Pancreas (tissue), 10 donors: ENCODE results near the gene USH1G. TPM values are rescaled to one million over a fixed set of nuclear protein-coding genes. Genes with fewer than 3 reads are reported as not detected.
"Not testable (repeated sequence)": the region's sequence is repeated elsewhere in the genome, so short reads cannot be mapped to it uniquely, and the experiment has no call there.

Experiments
- ATAC-seq, 4 donors: fragments of 200-7000 bp; cut with Tn5 transposase; one replicate each; pipeline versions ENCODE4 v1.8.0 to v1.9.1; 2020; ENCODE audit warnings: mild to moderate bottlenecking in 4 of 4, moderate library complexity in 4 of 4
- DNase-seq, 6 donors: peaks; one replicate each; pipeline ENCODE4 v3.0.0-alpha.2; 2020
- FAIRE-seq: peaks from 2 replicates; lab custom pipeline; 2012; peaks lifted over from hg19 to GRCh38; lab: Jason Lieb, UNC
- H3K27ac ChIP-seq, 4 donors: fragments of 200-600 bp; sonication (generic); 1 replicate in 3 of 4; 2 replicates in 1 of 4; pipeline versions ENCODE4 v1.5.0 to v1.8.0; 2020
- H3K27me3 ChIP-seq, 4 donors: fragments of 200-600 bp; one replicate each; pipeline ENCODE4 v1.8.0; 2021
- H3K36me3 ChIP-seq, 3 donors: fragments of 200-600 bp; sonication (generic) in 1 of 3; one replicate each; pipeline versions ENCODE4 v1.5.0 to v1.8.0; 2020 to 2021
- H3K4me1 ChIP-seq, 3 donors: fragments of 200-600 bp; one replicate each; pipeline ENCODE4 v1.8.0; 2021
- H3K4me3 ChIP-seq, 4 donors: fragments of 200-600 bp; sonication (generic) in 2 of 4; one replicate each; pipeline versions ENCODE4 v1.5.0 to v1.8.0; 2020 to 2021
- H3K9me3 ChIP-seq, 4 donors: fragments of 200-600 bp; one replicate each; pipeline ENCODE4 v1.8.0; 2021
- WGBS, 2 donors: extraction: QIAGEN DNeasy Blood & Tissue Kit; methylation state at CpG; one replicate each; pipeline ENCODE4 v1.1.7; 2013; 5-methylcytosine and 5-hydroxymethylcytosine counted together
- intact Hi-C, 3 donors: fragments of 100-400 bp; cut with DNase I; formaldehyde crosslinking; loops; one replicate each; pipeline versions ENCODE4 v1.11.1 to v1.14.2; 2022
- polyA plus RNA-seq, 2 donors: library from polyadenylated mRNA; stranded (reverse); fragments of 200-250 nt; gene quantifications; one replicate each; pipeline ENCODE4 v1.2.3, GENCODE V29; 2013
- total RNA-seq, 6 donors: library from RNA; stranded (reverse); fragmentation: NEBNext Ultra II Directional in 4 of 6; extraction: Animal tissue kit (Norgen Biotek cat#: 25700) in 4 of 6; gene quantifications; one replicate each; pipeline versions ENCODE4 v1.2.1 to v1.2.4, GENCODE V29; 2021 to 2023
- TF ChIP-seq, protein P1 (sequence below), 4 donors: fragments of 200-600 bp; sonication (generic) in 3 of 4; IDR thresholded peaks; one replicate each; pipeline versions ENCODE4 v1.5.0 to v1.8.0; 2021; ENCODE audit warnings: antibody characterized with exemption in 4 of 4
- donor health status: healthy with polysubstance abuse.
- donor health status: DM: no; HTN: no; CAD: no; lungs with moderate emphysema.
- donor health status: DM: no; HTN: no; CAD: no.
- donor health status: control.
- donor health status: control.
- donor health status: Bipolar disorder and iron deficiency.
- donor health status: DM: yes; HTN: yes; CAD: no.
- donor health status: DM: no; HTN: no; CAD: no.
- donor health status: DM: no; HTN: no; CAD: no.
- donor health status: DM: yes; HTN: yes; CAD: no.

The USH1G gene
- total and polyA plus RNA-seq, 8 donors = 0.03 to 0.17 (median 0.09) TPM; not detected in 1

DNA sequence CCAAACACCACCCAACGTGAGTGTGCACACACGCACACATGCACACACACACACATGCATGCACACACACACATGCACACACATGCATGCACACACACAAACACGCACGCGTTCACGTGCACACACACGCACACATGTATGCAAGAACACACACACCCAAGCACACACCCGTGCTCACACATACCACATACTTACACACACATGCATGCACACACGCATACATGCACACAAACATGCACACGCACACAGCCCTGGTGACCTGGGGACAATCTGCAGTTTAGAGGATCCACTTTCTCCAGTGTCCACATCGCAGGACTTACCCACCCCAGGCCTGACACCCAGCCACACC lies 6.2 kb downstream of the USH1G start:
- Histone ChIP-seq H3K4me1 (no peaks in the 10 kb centered on the region), H3K9me3 (no peaks in the 10 kb centered on the region), H3K27me3 (no peaks in the 10 kb centered on the region), H3K27ac (no peak overlapping the region), H3K4me3 (no peak overlapping the region), H3K36me3 (no peaks in the 10 kb centered on the region)
- WGBS, 2 donors = 77 to 86% methylated on average over 11 of the region's 11 CpGs
- TF ChIP-seq, protein P1, sequence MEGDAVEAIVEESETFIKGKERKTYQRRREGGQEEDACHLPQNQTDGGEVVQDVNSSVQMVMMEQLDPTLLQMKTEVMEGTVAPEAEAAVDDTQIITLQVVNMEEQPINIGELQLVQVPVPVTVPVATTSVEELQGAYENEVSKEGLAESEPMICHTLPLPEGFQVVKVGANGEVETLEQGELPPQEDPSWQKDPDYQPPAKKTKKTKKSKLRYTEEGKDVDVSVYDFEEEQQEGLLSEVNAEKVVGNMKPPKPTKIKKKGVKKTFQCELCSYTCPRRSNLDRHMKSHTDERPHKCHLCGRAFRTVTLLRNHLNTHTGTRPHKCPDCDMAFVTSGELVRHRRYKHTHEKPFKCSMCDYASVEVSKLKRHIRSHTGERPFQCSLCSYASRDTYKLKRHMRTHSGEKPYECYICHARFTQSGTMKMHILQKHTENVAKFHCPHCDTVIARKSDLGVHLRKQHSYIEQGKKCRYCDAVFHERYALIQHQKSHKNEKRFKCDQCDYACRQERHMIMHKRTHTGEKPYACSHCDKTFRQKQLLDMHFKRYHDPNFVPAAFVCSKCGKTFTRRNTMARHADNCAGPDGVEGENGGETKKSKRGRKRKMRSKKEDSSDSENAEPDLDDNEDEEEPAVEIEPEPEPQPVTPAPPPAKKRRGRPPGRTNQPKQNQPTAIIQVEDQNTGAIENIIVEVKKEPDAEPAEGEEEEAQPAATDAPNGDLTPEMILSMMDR (IDR thresholded peaks at IDR 0.05) = no peak
- FAIRE-seq (no peak), ATAC-seq (no peak), DNase-seq (no peak)
- intact Hi-C loops = no loop called here

DNA sequence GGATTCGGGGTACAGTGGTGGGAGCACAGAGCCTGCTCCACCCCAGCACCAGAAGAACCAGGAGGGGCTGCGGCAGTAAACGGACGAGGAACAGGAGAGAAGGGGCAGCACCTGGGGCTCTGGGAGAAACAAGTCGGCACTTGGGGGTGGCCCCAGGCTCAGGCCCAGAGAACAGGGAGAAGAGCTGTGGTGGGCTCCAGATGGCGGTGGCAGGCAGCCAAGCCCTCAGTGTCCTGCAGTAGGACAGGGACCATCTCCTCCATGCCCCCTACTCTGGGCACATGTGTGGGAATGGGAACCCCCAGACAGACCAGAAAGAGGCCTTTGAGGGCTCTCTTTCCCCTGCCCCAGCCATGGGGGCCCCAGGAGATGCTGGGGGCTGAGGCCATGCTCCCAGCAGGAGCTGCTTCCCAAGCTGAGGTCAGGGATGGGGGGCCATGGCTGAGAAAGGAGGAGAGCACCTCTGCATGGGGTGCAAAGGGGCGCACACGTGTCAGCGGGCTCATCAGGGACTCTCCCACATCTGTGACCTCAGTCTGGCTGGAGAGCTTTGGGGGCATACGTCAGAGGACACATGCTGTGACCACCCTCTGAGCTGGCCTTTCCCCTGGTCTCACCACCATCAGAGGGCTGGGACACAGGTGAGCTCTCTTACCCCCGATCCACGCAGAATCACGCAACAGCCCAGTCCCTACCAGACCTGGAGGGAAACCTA lies 6.8 kb downstream of the USH1G start:
- 74 to 78% methylated on average over 13 of the region's 13 CpGs for WGBS, 2 donors
- FAIRE-seq (no peak), ATAC-seq (no peak), DNase-seq (no peak)
- TF ChIP-seq, protein P1 (IDR thresholded peaks at IDR 0.05) = no peak
- no peaks in the 10 kb centered on the region for H3K27me3 ChIP-seq
- H3K36me3 ChIP-seq = no peaks in the 10 kb centered on the region
- no peaks in the 10 kb centered on the region for H3K9me3 ChIP-seq
- no peaks in the 10 kb centered on the region for H3K4me1 ChIP-seq
- no peak overlapping the region for H3K4me3 ChIP-seq
- intact Hi-C loops = no loop called here
- H3K27ac ChIP-seq = no peak overlapping the region

DNA sequence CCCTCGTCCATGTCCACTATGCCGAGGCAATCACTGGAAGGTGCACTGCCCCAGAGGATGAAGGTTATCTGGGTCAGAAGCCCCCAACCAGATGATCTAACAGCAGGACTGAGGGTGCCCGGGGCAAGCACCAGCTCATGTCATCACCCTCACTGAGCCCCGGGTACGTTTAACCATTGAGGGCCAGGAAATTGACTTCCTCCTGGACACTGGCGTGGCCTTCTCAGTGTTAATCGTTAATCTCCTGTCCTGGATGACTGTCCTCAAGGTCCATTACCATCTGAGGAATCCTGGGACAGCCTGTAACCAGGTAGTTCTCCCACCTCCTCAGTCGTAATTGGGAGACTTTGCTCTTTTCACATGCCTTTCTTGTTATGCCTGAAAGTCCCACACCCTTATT lies 11.6 kb downstream of the USH1G start:
- intact Hi-C loops, H3K4me3 ChIP-seq, H3K4me1 ChIP-seq, ATAC-seq, H3K27ac ChIP-seq, H3K36me3 ChIP-seq, H3K27me3 ChIP-seq, H3K9me3 ChIP-seq, FAIRE-seq, DNase-seq: not testable (repeated sequence)
- 55 to 61% methylated on average over 8 of the region's 8 CpGs for WGBS, 2 donors

GRCh38 chr17:74909097-74909496 lies 14.0 kb downstream of the USH1G start:
- H3K4me3 ChIP-seq, ATAC-seq, H3K9me3 ChIP-seq, H3K27ac ChIP-seq, H3K36me3 ChIP-seq, intact Hi-C loops, FAIRE-seq, H3K4me1 ChIP-seq, H3K27me3 ChIP-seq, DNase-seq: not testable (repeated sequence)
- 61 to 65% methylated on average over 4 of the region's 4 CpGs for WGBS, 2 donors

GRCh38 chr17:74907012-74907411 lies 16.0 kb downstream of the USH1G start:
- Histone ChIP-seq H3K27ac (no peak overlapping the region), H3K27me3 (no peaks in the 10 kb centered on the region), H3K4me1 (no peaks in the 10 kb centered on the region), H3K9me3 (no peaks in the 10 kb centered on the region), H3K4me3 (no peak overlapping the region), H3K36me3 (no peaks in the 10 kb centered on the region)
- TF ChIP-seq, protein P1 (IDR thresholded peaks at IDR 0.05) = no peak
- 93 to 96% methylated on average over 29 to 34 of the region's 34 CpGs for WGBS, 2 donors
- ATAC-seq = no peak
- no peak for DNase-seq
- FAIRE-seq = no peak
- intact Hi-C loops = no loop called here

GRCh38 chr17:74906214-74906793 lies 16.8 kb downstream of the USH1G start:
- DNase-seq, intact Hi-C loops, H3K9me3 ChIP-seq, H3K27ac ChIP-seq, H3K27me3 ChIP-seq, H3K4me1 ChIP-seq, FAIRE-seq, H3K36me3 ChIP-seq, H3K4me3 ChIP-seq, ATAC-seq: not testable (repeated sequence)
- 62 to 69% methylated on average over 6 of the region's 6 CpGs for WGBS, 2 donors
